Hematopoietic multipotent progenitor cell treated with erythropoietin and hydrocortisone succinate and interleukin-3 and kit ligand, for 17 days (in vitro differentiated cells): ENCODE data around the gene TNNT3.
A peak's percentile ranks its signal among the peaks of the same experiment; 100 is the strongest.
"Not testable (repeated sequence)": the region's sequence is repeated elsewhere in the genome, so short reads cannot be mapped to it uniquely, and the experiment has no call there.

Experiments
- DNase-seq: peaks from one replicate; pipeline ENCODE4 v3.0.0-alpha.2; 2015; ENCODE audit warnings: low spot score

Gene TNNT3

GRCh38 chr11:1881442-1882264 is 37.9 kb upstream of the TNNT3 start:
- no peak for DNase-seq

- DNase-seq: peak; percentile 80
These were observed 37.0 kb upstream of the TNNT3 start for GRCh38 chr11:1882265-1883238.

GRCh38 chr11:1883346-1884302 is 35.9 kb upstream of the TNNT3 start:
- DNase-seq: no peak

GRCh38 chr11:1884303-1884700 is 35.2 kb upstream of the TNNT3 start:
- no peak for DNase-seq

- not testable (repeated sequence) for DNase-seq
These were observed 33.0 kb upstream of the TNNT3 start for GRCh38 chr11:1886551-1886950.

- DNase-seq: no peak
These were observed 31.8 kb upstream of the TNNT3 start for GRCh38 chr11:1887451-1888346.

DNA sequence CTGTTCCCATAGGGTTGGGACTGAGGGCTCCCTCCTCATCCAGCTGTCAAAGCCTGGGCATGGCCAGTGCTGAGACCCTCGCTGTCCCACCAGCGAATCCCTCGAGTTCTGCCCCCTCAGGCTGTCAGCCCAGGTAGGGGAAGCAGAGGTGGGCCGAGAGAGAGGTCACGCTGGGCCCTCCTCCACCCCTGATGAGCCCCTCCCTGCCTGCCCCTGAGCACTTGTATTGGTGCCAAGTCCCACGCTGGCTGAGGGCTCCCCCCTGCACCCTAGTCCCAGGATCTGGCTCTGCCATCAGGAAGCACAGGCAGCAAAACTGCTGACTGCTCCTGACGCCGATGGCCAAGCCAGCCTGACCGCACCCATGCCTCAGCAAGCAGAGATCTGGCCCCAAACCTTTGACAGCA is 31.2 kb upstream of the TNNT3 start:
- no peak for DNase-seq

DNA sequence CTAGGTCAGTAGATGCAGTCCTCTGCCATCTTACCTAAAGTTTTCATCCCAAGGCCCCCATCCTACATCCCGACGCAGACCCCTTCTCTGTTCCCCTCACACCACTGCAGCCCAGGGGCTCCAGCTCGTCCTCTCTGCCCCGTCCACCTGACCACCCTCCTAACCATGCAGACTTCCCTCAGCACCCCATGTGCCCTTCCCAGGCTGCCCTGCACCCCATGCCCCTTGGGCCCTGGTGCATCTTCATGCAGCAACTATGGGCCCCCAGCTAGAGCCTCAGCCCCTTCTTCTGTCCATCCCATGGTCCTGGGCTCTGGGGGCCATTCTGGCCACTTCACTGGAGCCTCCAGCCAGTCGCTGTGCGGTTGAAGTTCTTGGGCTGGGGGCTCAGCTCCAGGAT is 30.7 kb upstream of the TNNT3 start:
- no peak for DNase-seq

GRCh38 chr11:1889224-1889930 is 30.1 kb upstream of the TNNT3 start:
- no peak for DNase-seq

DNA sequence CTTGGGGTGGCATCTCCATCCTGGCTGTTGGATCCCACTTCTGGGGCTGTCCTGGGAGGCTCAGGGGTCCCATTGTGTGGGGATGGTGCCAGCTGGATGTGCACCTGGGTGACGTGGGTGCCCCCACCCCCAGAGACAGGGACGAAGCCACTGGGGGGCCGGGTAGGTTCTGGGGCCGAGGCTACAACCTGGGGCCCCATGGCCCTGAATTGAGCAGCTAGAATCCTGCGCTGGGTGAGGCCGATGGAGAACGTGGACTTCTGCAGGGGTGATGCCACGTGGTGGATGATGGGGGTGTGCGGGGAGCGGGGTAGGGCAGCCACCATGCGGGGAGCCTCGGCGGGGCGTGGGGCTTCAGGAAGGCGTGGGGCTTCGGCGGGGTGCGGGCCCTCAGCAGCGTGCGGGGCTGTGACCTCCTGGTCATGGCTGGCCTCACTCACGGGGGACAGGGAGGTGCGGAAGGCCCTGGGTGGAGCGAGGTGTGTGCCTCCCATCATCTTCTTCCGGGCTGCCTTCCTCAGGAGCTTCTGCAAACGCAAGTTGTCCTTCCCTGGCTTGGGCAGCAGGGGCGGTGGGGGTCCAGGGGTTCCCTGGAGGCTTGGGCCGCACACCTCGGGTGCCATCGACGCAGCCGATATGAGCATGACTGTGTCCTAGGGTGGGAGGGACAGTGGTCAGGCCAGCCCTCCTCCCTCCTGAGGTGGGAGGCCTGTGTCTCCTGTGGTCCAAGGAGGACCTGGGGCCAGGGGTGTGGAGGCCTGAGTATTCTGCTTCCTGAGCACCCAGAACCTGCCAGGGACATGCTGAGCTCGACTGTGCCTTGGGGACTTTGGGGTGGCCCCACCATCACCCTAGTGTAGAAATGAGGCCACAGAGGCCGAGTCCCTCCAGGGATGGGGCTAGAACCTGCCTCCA is 29.3 kb upstream of the TNNT3 start:
- no peak for DNase-seq

DNA sequence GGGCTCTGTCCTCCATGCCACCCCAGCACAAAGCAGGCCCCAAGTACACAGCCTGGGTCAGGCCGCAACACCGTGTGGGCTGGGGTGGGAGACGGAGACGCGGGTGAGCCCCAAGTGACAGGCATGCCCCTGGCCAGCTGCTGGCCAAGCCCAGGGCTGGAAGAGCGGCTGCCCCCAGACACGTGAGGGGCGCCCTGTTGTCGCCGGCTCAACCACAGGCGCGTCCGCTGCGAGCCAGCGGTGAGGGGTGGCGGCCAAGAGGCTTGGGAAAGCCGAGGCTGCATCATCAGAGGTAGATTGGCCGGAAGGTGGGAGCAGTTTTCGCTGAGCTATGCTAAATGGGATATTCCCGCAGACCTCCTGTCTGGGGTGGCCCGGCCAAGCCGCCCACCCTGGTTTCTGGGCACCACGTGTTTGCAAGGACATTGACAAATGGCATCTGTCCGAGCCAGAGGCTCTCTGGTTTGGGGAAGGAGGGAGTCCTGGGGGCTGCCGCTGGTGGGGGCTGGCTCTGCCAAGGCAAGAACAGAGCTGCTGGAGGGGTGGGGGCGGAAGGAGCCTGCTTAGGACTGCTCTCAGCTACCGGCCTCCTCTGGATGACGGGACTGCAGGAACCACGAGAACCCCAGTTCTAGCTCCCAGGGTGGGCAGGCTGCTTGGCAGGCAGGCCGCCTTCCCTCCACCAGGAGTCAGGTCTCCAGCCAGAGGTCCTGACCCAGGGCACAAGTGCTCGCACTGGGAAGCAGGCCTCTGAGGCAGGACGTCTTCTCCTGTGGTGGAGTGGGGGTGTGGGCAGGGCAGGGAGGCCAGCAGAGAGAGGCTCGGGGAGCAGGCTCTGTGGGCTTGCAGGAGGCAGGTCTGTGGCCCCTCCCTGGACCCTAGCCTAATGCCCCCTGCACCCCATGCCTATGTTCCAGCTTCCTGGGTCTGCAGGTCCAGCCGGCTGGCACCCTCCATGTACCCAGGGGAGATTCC is 28.4 kb upstream of the TNNT3 start:
- DNase-seq: no peak

DNA sequence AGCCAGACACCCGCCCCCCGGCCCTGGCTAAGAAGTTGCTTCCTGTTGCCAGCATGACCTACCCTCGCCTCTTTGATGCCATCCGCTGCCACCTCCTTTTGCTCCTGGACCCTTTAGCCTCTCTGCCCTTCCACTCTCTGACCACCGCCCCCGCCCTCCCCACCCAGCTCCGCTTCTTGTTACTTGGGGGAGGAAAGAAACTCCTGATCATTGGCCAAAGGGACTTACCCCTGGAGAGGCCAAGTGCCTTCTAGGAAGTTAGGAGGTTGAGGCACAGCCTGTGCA is 27.7 kb upstream of the TNNT3 start, which contains the start of gene PRR33:
PRR33 (minus strand) TSS at position 65 of the 285 bp plus-strand sequence. CDS start 1,311 bp downstream, outside the sequence.
- no peak for DNase-seq

GRCh38 chr11:1892116-1892515 is 27.4 kb upstream of the TNNT3 start:
- no peak for DNase-seq

GRCh38 chr11:1892558-1892957 is 26.9 kb upstream of the TNNT3 start:
- no peak for DNase-seq

DNA sequence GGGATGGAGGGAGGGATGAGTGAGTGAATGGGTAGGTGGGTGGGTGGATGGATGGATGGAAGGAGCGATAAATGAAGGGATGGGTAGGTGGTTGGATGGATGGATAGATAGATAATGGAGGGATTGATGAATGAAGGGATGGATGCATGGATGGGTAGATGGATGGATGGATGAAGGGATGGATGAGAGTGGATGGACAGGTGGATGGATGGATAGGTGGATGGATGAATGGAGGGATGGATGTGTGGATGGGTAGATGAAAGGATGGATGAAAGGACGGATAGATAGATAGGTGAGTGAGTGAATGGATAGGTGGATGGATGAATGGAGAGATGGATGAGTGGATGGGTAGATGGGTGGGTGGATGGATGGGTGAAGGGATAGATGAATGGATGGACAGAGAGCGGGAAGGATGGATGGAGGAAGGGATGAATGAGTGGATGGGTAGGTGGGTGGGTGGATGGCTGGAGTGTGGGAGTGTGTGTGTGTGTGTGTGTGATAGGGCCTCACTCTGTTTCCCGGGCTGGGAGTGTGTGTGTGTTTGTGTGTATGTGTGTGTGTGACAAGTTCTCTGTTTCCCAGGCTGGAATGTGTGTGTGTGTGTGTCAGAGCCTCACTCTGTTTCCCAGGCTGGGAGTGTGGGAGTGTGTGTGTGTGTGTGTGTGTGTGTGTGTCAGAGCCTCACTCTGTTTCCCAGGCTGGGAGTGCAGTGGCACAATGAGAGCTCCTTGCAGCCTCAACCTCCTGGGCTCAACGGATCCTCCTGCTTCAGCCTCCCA is 25.7 kb upstream of the TNNT3 start:
- no peak for DNase-seq

GRCh38 chr11:1894759-1895158 is 24.7 kb upstream of the TNNT3 start:
- no peak for DNase-seq

GRCh38 chr11:1896468-1896867 is 23.0 kb upstream of the TNNT3 start:
- no peak for DNase-seq
